ENCODE measurements around the gene SLC3A2.

GRCh38 chr11:62914416-62914815 lies 33.7 kb downstream of the SLC3A2 start:
- no peak for TF ChIP-seq POLR2AphosphoS5 (IDR thresholded peaks at IDR 0.05)
- TF ChIP-seq, protein P1, sequence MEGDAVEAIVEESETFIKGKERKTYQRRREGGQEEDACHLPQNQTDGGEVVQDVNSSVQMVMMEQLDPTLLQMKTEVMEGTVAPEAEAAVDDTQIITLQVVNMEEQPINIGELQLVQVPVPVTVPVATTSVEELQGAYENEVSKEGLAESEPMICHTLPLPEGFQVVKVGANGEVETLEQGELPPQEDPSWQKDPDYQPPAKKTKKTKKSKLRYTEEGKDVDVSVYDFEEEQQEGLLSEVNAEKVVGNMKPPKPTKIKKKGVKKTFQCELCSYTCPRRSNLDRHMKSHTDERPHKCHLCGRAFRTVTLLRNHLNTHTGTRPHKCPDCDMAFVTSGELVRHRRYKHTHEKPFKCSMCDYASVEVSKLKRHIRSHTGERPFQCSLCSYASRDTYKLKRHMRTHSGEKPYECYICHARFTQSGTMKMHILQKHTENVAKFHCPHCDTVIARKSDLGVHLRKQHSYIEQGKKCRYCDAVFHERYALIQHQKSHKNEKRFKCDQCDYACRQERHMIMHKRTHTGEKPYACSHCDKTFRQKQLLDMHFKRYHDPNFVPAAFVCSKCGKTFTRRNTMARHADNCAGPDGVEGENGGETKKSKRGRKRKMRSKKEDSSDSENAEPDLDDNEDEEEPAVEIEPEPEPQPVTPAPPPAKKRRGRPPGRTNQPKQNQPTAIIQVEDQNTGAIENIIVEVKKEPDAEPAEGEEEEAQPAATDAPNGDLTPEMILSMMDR (IDR thresholded peaks at IDR 0.05 in 8 of 11, conservative IDR thresholded peaks at IDR 0.05 in 3 of 11): no peak

All from spleen (tissue), 7 donors.